Ectodermal cell (in vitro differentiated cells): Measurements from ENCODE around the gene PIK3C2B.
A peak's percentile ranks its signal among the peaks of the same experiment; 100 is the strongest.

ENCODE experiments used
- H3K27ac ChIP-seq: 2 replicates; pipeline ENCODE4 v1.7.0; 2013; ENCODE audit warnings: mild to moderate bottlenecking, low read depth, low read length; ENCODE audit not compliant: insufficient read depth, poor library complexity, severe bottlenecking
- H3K27me3 ChIP-seq: 2 replicates; pipeline ENCODE4 v1.7.0; 2013; ENCODE audit warnings: mild to moderate bottlenecking, low read length; ENCODE audit not compliant: insufficient read depth, control insufficient read depth, poor library complexity, severe bottlenecking
- H3K36me3 ChIP-seq: one replicate; pipeline ENCODE4 v1.7.0; 2013; ENCODE audit warnings: low read length; ENCODE audit not compliant: control insufficient read depth, insufficient read depth
- H3K4me1 ChIP-seq: one replicate; pipeline ENCODE4 v1.7.0; 2013; ENCODE audit warnings: low read length; ENCODE audit not compliant: control insufficient read depth, insufficient read depth
- H3K4me3 ChIP-seq: 2 replicates; pipeline ENCODE4 v1.7.0; 2013; ENCODE audit warnings: low read depth, low read length, control low read depth; ENCODE audit not compliant: insufficient read depth
- H3K9me3 ChIP-seq: 2 replicates; pipeline ENCODE4 v1.7.0; 2013; ENCODE audit warnings: mild to moderate bottlenecking, low read length, moderate library complexity; ENCODE audit not compliant: control insufficient read depth
- WGBS, 2 experiments: methylation state at CpG; one replicate each; pipeline ENCODE4 v1.1.7; 2013; ENCODE audit warnings: missing lambda C conversion rate in 2 of 2; 5-methylcytosine and 5-hydroxymethylcytosine counted together

PIK3C2B gene

GRCh38 chr1:204506969-204507316 is 12.3 kb upstream of the PIK3C2B start:
- 0% methylated on average over 13 of the region's 13 CpGs for WGBS, 2 experiments
- H3K36me3 ChIP-seq: no peaks in the 10 kb centered on the region
- no peaks in the 10 kb centered on the region for H3K27me3 ChIP-seq
- H3K4me3 ChIP-seq: peak overlapping the region; percentile 53
- H3K4me1 ChIP-seq: no peaks in the 10 kb centered on the region
- H3K9me3 ChIP-seq: no peaks in the 10 kb centered on the region
- H3K27ac ChIP-seq: peak overlapping the region; percentile 70

- H3K36me3 ChIP-seq: no peaks in the 10 kb centered on the region
- H3K4me3 ChIP-seq: peak overlapping the region; percentile 53
- no peaks in the 10 kb centered on the region for H3K27me3 ChIP-seq
- no peaks in the 10 kb centered on the region for H3K4me1 ChIP-seq
- H3K9me3 ChIP-seq: no peaks in the 10 kb centered on the region
- H3K27ac ChIP-seq: no peak overlapping the region
- WGBS, 2 experiments: 3% methylated on average over 24 to 25 of the region's 27 CpGs
Measured at GRCh38 chr1:204506201-204506968, 11.8 kb upstream of the PIK3C2B start.

DNA sequence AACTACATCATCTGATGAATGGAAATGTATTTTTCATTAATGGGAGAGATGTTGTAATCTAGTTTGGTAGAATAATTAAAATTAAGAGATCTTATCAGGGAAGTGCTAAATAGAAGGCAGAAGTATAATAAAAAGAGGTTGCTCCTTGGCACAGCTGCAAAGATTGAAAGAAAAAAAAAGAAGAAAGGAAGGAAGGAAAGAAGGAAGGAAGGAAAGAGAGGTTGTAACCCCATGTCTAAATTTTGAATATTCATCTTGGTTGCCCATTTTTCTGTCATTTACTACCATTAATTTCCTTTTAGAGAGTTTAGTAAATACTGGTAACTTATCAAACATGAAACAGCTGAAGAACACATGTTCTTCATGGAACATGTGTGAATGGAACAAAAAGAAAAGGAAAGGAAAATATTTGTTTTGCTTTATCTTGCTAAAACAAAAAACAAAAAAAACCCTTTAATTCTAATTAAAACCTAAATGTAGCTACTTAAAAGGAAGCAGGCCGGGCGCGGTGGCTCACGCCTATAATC is 11.1 kb upstream of the PIK3C2B start:
- 14 to 16% methylated on average over 4 of the region's 4 CpGs for WGBS, 2 experiments
- Histone ChIP-seq H3K27me3 (no peaks in the 10 kb centered on the region), H3K36me3 (no peaks in the 10 kb centered on the region), H3K4me3 (peak overlapping the region; percentile 53), H3K9me3 (no peaks in the 10 kb centered on the region), H3K27ac (no peak overlapping the region), H3K4me1 (no peaks in the 10 kb centered on the region)

- H3K4me3 ChIP-seq: no peak overlapping the region
- H3K27me3 ChIP-seq: no peaks in the 10 kb centered on the region
- no peaks in the 10 kb centered on the region for H3K9me3 ChIP-seq
- no peak overlapping the region for H3K27ac ChIP-seq
- H3K36me3 ChIP-seq: no peaks in the 10 kb centered on the region
- 93 to 100% methylated on average over 4 of the region's 4 CpGs for WGBS, 2 experiments
- H3K4me1 ChIP-seq: no peaks in the 10 kb centered on the region
Measured at GRCh38 chr1:204503913-204504519, 9.4 kb upstream of the PIK3C2B start.

DNA sequence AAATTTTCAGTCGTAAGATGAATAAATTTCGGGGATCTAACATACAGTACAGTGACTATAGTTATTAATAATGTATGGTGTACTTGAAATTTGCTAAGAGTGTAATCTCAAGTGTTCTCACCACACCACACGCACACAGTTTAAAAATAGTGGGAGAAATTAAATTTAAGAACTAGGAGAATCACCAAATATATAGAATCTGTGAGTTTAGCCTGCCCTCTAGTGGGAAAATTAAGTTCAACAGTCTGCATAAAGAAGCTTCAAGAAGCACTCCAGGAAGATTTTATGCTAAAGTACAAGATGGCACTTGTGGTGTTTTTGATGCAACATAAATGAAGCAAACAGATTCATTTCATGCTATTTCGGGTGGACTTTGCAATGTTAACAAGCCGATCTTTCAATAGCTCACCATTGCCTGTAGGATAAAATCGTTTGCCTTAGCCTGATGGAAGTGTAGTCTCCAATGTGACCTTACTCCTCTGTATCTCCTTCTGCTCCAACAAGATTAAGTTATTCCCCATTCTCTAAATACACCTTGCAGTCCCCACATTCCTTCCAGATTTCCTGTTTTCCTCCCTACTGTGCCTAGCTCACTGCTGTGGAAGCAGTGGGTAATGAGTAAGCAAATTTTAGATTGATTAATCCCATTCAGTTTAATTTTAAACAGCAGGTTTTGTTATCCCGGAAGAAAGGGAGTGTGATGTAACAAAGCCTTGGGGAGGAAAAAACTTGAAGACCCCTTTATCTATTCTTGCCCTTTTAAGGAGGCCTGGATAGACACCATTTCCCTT is 8.7 kb upstream of the PIK3C2B start:
- no peaks in the 10 kb centered on the region for H3K4me1 ChIP-seq
- H3K4me3 ChIP-seq: no peak overlapping the region
- no peak overlapping the region for H3K27ac ChIP-seq
- whole genome bisulfite sequencing, 2 experiments: 21 to 34% methylated on average over 5 to 6 of the region's 7 CpGs
- no peaks in the 10 kb centered on the region for H3K36me3 ChIP-seq
- H3K9me3 ChIP-seq: no peaks in the 10 kb centered on the region
- H3K27me3 ChIP-seq: no peaks in the 10 kb centered on the region

DNA sequence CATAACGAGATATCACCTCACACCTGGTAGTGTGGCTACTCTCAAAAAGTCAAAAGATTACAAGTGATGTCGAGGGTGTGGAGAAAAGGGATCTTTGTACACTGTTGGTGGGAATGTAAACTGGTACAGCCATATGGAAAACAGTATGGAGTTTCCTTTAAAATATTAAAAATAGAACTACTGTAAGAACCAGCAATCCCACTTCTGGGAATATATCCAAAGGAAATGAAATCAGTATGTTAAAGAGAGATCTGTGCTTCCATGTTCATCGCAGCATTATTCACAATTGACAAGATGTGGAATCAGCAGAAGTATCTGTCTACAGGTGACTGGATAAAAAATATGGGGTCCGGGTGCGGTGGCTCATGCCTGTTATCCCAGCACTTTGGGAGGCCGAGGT is 7.6 kb upstream of the PIK3C2B start:
- 92 to 94% methylated on average over 6 of the region's 6 CpGs for WGBS, 2 experiments
- Histone ChIP-seq H3K9me3 (no peaks in the 10 kb centered on the region), H3K27ac (no peak overlapping the region), H3K36me3 (no peaks in the 10 kb centered on the region), H3K4me3 (no peak overlapping the region), H3K27me3 (no peaks in the 10 kb centered on the region), H3K4me1 (no peaks in the 10 kb centered on the region)

- Histone ChIP-seq H3K27ac (no peak overlapping the region), H3K9me3 (no peaks in the 10 kb centered on the region), H3K36me3 (no peaks in the 10 kb centered on the region), H3K4me3 (no peak overlapping the region), H3K27me3 (peaks cover 3% of the 10 kb centered on the region), H3K4me1 (no peaks in the 10 kb centered on the region)
- 93 to 94% methylated on average over 7 of the region's 7 CpGs for WGBS, 2 experiments
Measured at GRCh38 chr1:204499511-204500468, 5.2 kb upstream of the PIK3C2B start.

GRCh38 chr1:204498981-204499380 is 4.4 kb upstream of the PIK3C2B start:
- H3K27ac ChIP-seq: no peak overlapping the region
- H3K4me1 ChIP-seq: no peaks in the 10 kb centered on the region
- no peaks in the 10 kb centered on the region for H3K36me3 ChIP-seq
- no peaks in the 10 kb centered on the region for H3K9me3 ChIP-seq
- WGBS, 2 experiments: 90 to 94% methylated on average over 3 of the region's 3 CpGs
- H3K4me3 ChIP-seq: no peak overlapping the region
- H3K27me3 ChIP-seq: peaks cover 3% of the 10 kb centered on the region

DNA sequence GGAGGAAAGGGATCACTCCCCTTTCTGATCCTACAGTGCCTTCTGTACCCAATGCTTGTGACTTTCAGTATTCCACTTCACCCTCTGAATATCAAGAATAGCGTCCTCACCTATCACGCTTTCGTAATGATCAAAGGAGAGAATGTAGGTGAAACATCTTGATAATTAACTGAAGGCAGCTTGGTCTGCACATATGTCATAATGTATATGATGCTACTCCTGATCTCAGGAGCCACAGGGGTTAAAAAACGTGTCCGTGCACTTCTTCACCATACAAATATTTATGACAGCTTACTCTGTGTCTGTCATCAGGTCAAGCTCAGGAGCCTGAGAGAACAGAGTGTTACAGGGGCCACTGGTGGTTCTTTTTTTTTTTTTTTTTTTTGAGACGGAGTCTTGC is 1.2 kb upstream of the PIK3C2B start:
- no peaks in the 10 kb centered on the region for H3K36me3 ChIP-seq
- 93 to 94% methylated on average over 5 of the region's 6 CpGs for WGBS, 2 experiments
- H3K4me1 ChIP-seq: peaks cover 14% of the 10 kb centered on the region
- H3K27me3 ChIP-seq: peaks cover 3% of the 10 kb centered on the region
- no peaks in the 10 kb centered on the region for H3K9me3 ChIP-seq
- H3K27ac ChIP-seq: no peak overlapping the region
- no peak overlapping the region for H3K4me3 ChIP-seq
